Loucy (cell line): ENCODE results near the gene PPFIA3.

ENCODE experiments used
- CTCF ChIP-seq: fragments of 200-600 bp; sonication (generic); conservative IDR thresholded peaks from 2 replicates; pipeline ENCODE4 v1.5.1; 2014; ENCODE audit warnings: mild to moderate bottlenecking, antibody characterized with exemption, low read length
- EZH2phosphoT487 ChIP-seq: fragments of 200-600 bp; IDR thresholded peaks from 2 replicates; pipeline ENCODE4 v1.6.1; 2018; ENCODE audit warnings: antibody characterized with exemption, mild to moderate bottlenecking, moderate library complexity, borderline replicate concordance

GRCh38 chr19:49135686-49136085 is 16.3 kb downstream of the PPFIA3 start:
- TF ChIP-seq CTCF (no peak), EZH2phosphoT487 (no peak)
